Breast epithelium (tissue), 4 donors: ENCODE data around the gene GAPDHS. TPM values are rescaled to one million over a fixed set of nuclear protein-coding genes. Genes with fewer than 3 reads are reported as not detected.

Experiments used
- DNase-seq, 2 donors: peaks; one replicate each; pipeline ENCODE4 v3.0.0-alpha.2; 2019; ENCODE audit warnings: low spot score in 2 of 2
- H3K27ac ChIP-seq, 2 donors: fragments of 200-600 bp; sonication (generic) in 1 of 2; one replicate each; pipeline ENCODE4 v1.5.1; 2016 to 2019; ENCODE audit warnings: mild to moderate bottlenecking in 1 of 2
- H3K27me3 ChIP-seq, 2 donors: fragments of 200-600 bp; sonication (generic) in 1 of 2; one replicate each; pipeline versions ENCODE4 v1.5.1 to v1.6.0; 2017 to 2019; ENCODE audit warnings: control low read depth in 1 of 2, mild to moderate bottlenecking in 1 of 2
- H3K36me3 ChIP-seq: fragments of 200-600 bp; one replicate; pipeline ENCODE4 v1.5.1; 2019
- H3K4me1 ChIP-seq, 2 donors: fragments of 200-600 bp; sonication (generic); one replicate each; pipeline ENCODE4 v1.5.1; 2016 to 2019; ENCODE audit warnings: control low read depth in 1 of 2
- H3K4me3 ChIP-seq, 3 donors: fragments of 200-600 bp; sonication (generic); 1 replicate in 2 of 3; 2 replicates in 1 of 3; pipeline ENCODE4 v1.5.1; 2016 to 2019; ENCODE audit warnings: mild to moderate bottlenecking in 3 of 3, moderate library complexity in 2 of 3
- H3K9me3 ChIP-seq, 2 donors: fragments of 200-600 bp; sonication (generic) in 1 of 2; one replicate each; pipeline ENCODE4 v1.5.1; 2016 to 2019; ENCODE audit warnings: control low read depth in 1 of 2
- POLR2A ChIP-seq: fragments of 450-650 bp; IDR thresholded peaks from one replicate; pipeline ENCODE4 v1.6.1; 2016; ENCODE audit warnings: antibody characterized with exemption, mild to moderate bottlenecking, moderate library complexity
- POLR2AphosphoS5 ChIP-seq, 3 donors: sonication (generic); formaldehyde crosslinking; IDR thresholded peaks; one replicate each; pipeline ENCODE4 v1.6.1; 2017; ENCODE audit warnings: antibody characterized with exemption in 3 of 3
- intact Hi-C: fragments of 100-400 bp; cut with DNase I; formaldehyde crosslinking; loops from one replicate; pipeline ENCODE4 v1.15.1; 2023; ENCODE audit warnings: low total_unique reads
- total RNA-seq, 3 donors: library from RNA; depleted of rRNA; stranded (reverse); fragments of >200 nt; gene quantifications; one replicate each; pipeline ENCODE4 v1.1.0, GENCODE V29; 2016
- TF ChIP-seq, protein P1 (sequence below), 3 donors: fragments of 450-650 bp; IDR thresholded peaks; one replicate each; pipeline ENCODE4 v1.5.1; 2016 to 2017; ENCODE audit warnings: antibody characterized with exemption in 3 of 3, mild to moderate bottlenecking in 3 of 3, moderate library complexity in 3 of 3

Gene GAPDHS
- total RNA-seq, 3 donors from 2014 or later: not detected

- Histone ChIP-seq H3K27me3 (peaks cover 0 to 29% of the 10 kb centered on the region in 2 donors), H3K36me3 (no peaks in the 10 kb centered on the region), H3K4me3 (no peak overlapping the region), H3K27ac (no peak overlapping the region), H3K9me3 (no peaks in the 10 kb centered on the region), H3K4me1 (no peaks in the 10 kb centered on the region)
- no peak for DNase-seq
- no peak for TF ChIP-seq POLR2A
- TF ChIP-seq POLR2AphosphoS5 (IDR thresholded peaks at IDR 0.05): no peak
- TF ChIP-seq, protein P1, sequence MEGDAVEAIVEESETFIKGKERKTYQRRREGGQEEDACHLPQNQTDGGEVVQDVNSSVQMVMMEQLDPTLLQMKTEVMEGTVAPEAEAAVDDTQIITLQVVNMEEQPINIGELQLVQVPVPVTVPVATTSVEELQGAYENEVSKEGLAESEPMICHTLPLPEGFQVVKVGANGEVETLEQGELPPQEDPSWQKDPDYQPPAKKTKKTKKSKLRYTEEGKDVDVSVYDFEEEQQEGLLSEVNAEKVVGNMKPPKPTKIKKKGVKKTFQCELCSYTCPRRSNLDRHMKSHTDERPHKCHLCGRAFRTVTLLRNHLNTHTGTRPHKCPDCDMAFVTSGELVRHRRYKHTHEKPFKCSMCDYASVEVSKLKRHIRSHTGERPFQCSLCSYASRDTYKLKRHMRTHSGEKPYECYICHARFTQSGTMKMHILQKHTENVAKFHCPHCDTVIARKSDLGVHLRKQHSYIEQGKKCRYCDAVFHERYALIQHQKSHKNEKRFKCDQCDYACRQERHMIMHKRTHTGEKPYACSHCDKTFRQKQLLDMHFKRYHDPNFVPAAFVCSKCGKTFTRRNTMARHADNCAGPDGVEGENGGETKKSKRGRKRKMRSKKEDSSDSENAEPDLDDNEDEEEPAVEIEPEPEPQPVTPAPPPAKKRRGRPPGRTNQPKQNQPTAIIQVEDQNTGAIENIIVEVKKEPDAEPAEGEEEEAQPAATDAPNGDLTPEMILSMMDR (IDR thresholded peaks at IDR 0.05): no peak
- intact Hi-C loops: no loop called here
Observed at GRCh38 chr19:35522745-35523327, 10.4 kb upstream of the GAPDHS start.

DNA sequence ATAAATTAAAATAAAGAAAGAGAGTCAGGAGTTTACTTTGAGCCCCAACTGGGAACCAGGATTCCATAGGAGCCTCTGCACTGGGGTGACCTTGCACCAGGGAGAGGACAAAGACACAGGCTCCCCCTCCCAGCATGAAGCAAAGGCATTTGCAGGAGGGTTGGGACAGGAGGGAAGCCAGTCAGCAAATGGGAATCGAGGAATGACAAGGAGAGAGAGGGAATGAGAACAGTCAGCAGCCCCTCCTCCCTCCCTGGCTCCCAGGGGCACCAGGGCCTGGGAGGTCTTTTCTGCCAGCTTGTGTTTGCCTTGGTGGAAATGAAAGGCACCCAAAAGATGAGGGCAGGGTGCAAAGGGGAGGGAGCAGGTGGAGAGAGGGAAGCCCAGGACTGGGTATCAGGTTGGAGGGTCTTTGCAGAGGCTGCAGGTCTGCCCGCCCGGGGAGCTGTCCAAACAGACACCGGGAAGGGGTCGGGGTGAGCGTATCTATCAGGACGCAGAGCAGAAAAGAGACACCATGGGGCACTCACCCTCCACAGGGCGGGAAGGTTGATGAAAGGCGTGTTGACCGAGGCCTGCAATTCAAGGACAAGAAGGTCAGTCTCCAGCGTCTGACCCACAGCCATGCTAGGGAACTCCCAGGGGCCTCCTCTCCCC, 8.9 kb upstream of the GAPDHS start:
- intact Hi-C loops: no loop called here
- DNase-seq: no peak

GRCh38 chr19:35525873-35526272, 7.4 kb upstream of the GAPDHS start:
- H3K27me3 ChIP-seq: peaks cover 0 to 46% of the 10 kb centered on the region in 2 donors

More for the DNA sequence above, 8.9 kb upstream of the GAPDHS start:
- Histone ChIP-seq H3K27ac (no peak overlapping the region), H3K27me3 (peaks cover 0 to 43% of the 10 kb centered on the region in 2 donors), H3K4me1 (no peaks in the 10 kb centered on the region), H3K9me3 (no peaks in the 10 kb centered on the region), H3K4me3 (no peak overlapping the region), H3K36me3 (no peaks in the 10 kb centered on the region)
- TF ChIP-seq POLR2AphosphoS5 (IDR thresholded peaks at IDR 0.05): no peak
- no peak for TF ChIP-seq POLR2A

GRCh38 chr19:35528218-35529038, 4.8 kb upstream of the GAPDHS start, which contains the start of gene SBSN:
SBSN (minus strand) TSS chr19:35528311; CDS start chr19:35528281, 30 bp downstream.
- Histone ChIP-seq H3K36me3 (no peaks in the 10 kb centered on the region), H3K27ac (no peak within 1 kb of the TSS), H3K9me3 (no peaks in the 10 kb centered on the region), H3K4me3 (no peak within 1 kb of the TSS), H3K4me1 (no peaks in the 10 kb centered on the region), H3K27me3 (peaks cover 0 to 55% of the 10 kb centered on the region in 2 donors)
- DNase-seq: no peak
- intact Hi-C loops: no loop called here
- no peak for TF ChIP-seq POLR2AphosphoS5 (IDR thresholded peaks at IDR 0.05)
- no peak for TF ChIP-seq POLR2A
- TF ChIP-seq, protein P1 (IDR thresholded peaks at IDR 0.05): no peak

More at GRCh38 chr19:35525873-35526272, 7.4 kb upstream of the GAPDHS start:
- Histone ChIP-seq H3K27ac (no peak overlapping the region), H3K4me3 (no peak overlapping the region), H3K9me3 (no peaks in the 10 kb centered on the region), H3K36me3 (no peaks in the 10 kb centered on the region), H3K4me1 (no peaks in the 10 kb centered on the region)
- DNase-seq: no peak
- TF ChIP-seq, protein P1 (IDR thresholded peaks at IDR 0.05): no peak
- TF ChIP-seq POLR2AphosphoS5 (IDR thresholded peaks at IDR 0.05): no peak
- TF ChIP-seq POLR2A: no peak
- intact Hi-C loops: no loop called here

DNA sequence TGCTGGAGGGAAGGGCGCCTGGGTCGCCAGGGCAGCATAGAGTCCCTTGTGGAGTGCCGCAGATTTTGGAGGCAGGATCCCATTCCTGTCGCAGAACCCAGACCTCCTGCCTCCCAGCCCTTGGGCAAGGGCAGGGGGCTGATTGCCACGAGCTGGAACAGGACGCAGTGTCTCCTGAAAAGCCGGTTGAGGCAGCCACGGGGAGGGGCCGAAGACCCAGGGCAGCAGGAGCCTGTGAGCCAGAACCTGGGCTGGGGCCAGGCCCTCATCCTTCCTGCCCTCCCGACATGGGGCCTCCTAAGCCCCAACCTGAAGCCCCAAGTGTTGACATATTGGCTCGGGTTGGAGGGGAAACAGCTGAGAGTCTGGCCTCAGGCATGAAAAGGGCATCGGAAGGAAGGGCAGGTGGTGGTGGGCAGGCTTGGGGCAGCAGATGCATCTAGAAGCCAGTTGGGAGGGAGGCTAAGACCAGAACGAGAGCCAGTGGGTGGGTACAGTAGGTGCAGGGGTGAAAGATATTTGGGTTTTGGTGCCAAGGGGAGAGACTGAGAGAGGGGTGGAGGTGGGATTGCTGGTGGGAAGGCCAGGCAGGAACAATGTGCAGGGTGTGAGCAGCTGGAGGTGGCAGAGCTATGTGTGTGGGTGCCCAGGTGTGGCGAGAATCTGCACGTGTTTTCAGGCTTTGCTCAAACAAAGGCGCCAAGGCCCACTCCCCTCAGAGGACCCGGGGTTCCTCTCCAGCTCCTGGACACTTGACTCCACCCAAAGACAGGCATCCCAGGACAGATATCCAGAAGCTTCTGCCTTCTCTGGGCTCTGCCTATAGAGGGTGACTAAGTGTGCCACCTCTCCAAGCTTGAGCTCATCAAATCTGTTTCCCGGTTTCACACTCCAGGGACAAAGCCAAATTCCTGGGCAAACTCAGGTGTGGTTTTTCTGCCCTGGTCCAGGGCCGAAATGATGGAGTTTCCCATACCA, 3.7 kb upstream of the GAPDHS start:
- no peaks in the 10 kb centered on the region for H3K36me3 ChIP-seq
- TF ChIP-seq, protein P1 (IDR thresholded peaks at IDR 0.05): no peak
- TF ChIP-seq POLR2AphosphoS5 (IDR thresholded peaks at IDR 0.05) (no peak), POLR2A (no peak)
- intact Hi-C loops: no loop called here
- no peaks in the 10 kb centered on the region for H3K4me1 ChIP-seq
- no peaks in the 10 kb centered on the region for H3K9me3 ChIP-seq
- peaks cover 0 to 66% of the 10 kb centered on the region in 2 donors for H3K27me3 ChIP-seq
- DNase-seq: no peak
- H3K27ac ChIP-seq: no peak overlapping the region
- no peak overlapping the region for H3K4me3 ChIP-seq
